CD4-positive, alpha-beta T cell treated with Interleukin-6 for 4 hours (primary cell): Measurements from ENCODE around the gene SORBS2.

Experiments used
- DNase-seq: peaks from one replicate; pipeline ENCODE4 v3.0.0-alpha.2; 2020; ENCODE audit warnings: mixed read lengths

The SORBS2 gene

DNA sequence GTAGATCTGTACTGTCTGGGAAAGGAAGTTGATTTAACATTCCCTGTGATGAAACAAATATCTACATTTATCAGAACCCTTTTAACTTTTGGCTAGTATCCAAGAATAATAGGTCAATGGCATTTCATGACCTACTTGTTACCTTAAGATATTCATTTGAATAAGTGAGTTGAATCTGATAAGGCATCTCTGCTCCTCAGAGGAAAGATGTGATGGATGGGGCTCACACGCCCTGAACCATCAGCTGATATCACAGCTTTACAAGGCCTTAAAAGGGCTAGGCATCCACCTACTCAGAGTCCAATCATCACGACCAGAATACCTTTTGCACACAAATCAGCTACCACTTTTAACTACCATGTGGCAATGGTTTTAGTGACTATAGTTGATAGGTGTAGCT lies 186.5 kb downstream of the SORBS2 start:
- DNase-seq, result no peak

GRCh38 chr4:185624259-185624589 lies 187.8 kb downstream of the SORBS2 start:
- DNase-seq, result no peak

DNA sequence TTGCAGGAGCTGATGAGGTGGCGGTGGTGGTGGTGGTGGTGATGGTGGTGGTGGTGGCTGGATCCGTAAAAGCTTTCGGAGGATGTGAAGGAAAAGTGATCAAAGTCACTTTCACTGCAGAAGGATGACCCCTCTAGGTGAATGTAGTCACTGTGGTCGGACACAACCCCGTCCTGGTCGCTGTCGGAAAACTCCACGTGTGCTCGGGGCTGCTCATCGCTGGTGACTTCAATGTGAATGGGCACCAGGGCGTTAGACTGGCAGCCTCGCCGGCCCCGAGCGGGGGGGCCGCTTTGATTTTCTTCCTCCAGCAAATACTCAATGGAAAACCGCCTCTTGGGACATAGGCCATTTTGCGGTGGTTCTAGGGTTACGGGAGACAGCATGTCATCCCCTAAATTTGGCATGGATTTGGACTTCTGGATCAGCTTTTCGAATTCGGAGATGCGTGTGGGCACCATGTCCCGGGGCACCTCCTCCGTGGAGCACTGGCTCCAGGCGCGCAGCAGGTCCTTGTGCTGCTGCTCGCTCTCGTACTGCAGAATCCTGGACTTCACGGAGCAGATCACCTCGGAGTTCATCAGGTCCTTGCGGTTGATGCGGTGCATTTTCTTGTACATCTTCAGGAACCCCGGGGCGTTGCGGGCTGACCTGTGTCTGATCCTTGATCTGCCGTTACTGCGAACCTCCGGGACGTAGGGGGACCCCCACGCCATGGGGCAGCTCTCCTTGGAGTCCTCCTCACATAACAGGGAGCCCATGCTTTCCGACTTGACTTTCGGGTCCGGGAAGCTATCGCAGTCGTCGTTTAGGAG lies 188.3 kb downstream of the SORBS2 start:
- no peak for DNase-seq

- no peak for DNase-seq
Observed at GRCh38 chr4:185608185-185608584, 203.8 kb downstream of the SORBS2 start.

DNA sequence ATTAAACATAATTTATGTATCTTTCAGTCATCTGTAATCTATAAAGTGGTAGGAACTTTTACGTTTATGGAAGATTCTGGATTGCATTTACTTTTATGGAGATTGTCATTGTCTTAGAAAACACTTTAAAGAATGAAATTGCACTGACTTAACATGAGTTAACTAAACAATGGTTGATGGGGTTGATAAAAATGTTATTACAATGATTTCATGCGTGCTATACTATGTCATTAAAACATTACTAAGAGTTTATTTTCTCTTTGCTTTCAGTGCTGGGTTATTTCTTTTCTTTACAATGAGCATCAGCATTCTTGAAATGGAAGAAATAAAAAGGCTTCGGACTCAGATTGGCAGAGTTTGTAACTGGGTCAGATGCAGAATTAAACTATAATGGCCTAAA lies 209.6 kb downstream of the SORBS2 start:
- no peak for DNase-seq

- DNase-seq, result no peak
Observed at GRCh38 chr4:185600801-185601434, 211.1 kb downstream of the SORBS2 start.

DNA sequence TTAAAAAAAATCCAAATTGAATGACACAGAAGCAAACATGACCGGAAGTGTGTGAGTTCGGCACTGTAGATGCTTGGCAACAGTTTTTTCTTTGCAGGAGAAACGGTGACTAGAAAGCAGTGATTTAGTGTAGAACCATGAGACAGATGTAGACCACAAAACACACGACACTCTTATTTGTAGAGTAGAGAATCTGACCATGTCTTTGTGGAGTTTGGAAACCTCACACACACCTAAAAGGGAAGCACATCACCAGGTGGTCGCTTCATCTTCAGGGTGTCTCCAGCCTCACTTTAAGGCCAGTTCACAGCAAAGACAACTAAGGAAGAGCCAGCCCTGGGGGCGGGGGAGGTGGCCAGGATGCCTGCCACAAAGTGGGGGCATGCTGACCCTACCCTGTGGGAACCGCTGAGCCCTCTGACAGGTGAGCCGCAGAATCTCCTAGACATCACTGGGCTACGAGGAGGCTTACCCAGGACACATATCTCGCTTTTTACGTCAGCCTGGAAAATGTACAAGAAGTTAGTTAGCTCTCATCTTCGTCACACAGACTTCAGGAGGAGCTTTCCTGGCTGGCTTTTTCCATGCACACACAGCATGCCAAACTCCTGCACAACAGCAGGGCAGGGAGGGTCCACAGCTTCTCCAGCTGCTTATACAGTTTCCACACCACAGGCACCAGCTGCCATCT lies 212.3 kb downstream of the SORBS2 start:
- no peak for DNase-seq

DNA sequence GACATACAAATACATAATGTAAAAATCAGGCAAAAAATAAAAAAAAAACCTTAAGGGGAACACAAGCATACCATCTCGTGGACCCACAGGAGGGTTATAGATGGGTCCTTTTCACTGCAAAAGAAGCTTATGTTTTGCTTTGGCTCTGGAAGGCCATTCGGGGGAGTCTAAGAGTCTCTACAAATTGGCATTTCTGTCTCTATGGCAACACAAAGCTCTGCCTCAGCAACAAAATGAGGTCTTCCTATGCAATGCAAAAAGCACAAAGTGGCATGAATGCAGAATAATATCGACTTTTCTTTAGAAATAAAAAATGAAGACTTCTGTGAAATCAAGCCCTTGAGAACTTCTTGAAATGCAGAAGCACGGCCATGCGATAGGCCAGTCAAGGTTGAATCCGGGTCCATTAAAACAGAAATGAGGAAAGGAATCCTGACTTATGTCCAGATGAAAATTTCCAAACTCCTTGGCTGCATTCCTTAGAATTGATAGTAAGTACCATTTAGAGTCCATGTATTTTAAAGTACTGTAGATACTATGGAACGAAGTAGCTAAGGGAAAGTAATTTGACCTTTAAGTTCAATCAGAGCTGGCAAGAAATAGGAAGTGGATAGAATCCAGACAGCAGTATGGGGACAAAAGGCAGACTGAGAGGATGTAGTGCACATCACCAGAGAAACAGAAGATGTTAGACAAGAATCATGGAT lies 213.0 kb downstream of the SORBS2 start:
- no peak for DNase-seq

- peak; percentile 69 for DNase-seq
Observed at GRCh38 chr4:185597532-185598188, 214.3 kb downstream of the SORBS2 start.

- no peak for DNase-seq
Observed at GRCh38 chr4:185592845-185593488, 219.0 kb downstream of the SORBS2 start.

- DNase-seq, result no peak
Observed at GRCh38 chr4:185592438-185592837, 219.6 kb downstream of the SORBS2 start.

GRCh38 chr4:185591679-185592141 lies 220.3 kb downstream of the SORBS2 start:
- DNase-seq, result no peak

DNA sequence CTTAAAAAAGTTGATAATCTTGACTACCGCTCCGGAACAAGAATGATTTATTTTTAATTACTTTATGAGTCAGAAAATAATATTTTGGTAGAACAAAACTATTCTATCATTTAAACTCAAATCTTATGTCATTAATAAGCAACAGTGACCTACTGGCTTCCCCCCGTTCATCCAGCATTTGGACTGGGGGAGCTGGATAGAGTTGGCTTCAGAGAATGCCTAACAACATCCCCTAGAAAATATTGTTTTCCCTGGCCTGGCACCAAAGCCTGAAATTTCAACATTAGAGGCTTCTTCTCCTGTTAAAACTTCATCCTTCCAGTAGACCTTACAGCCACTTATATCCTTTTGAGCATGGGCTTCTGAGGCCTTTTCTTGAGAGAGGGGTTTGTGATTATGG lies 221.0 kb downstream of the SORBS2 start:
- no peak for DNase-seq

DNA sequence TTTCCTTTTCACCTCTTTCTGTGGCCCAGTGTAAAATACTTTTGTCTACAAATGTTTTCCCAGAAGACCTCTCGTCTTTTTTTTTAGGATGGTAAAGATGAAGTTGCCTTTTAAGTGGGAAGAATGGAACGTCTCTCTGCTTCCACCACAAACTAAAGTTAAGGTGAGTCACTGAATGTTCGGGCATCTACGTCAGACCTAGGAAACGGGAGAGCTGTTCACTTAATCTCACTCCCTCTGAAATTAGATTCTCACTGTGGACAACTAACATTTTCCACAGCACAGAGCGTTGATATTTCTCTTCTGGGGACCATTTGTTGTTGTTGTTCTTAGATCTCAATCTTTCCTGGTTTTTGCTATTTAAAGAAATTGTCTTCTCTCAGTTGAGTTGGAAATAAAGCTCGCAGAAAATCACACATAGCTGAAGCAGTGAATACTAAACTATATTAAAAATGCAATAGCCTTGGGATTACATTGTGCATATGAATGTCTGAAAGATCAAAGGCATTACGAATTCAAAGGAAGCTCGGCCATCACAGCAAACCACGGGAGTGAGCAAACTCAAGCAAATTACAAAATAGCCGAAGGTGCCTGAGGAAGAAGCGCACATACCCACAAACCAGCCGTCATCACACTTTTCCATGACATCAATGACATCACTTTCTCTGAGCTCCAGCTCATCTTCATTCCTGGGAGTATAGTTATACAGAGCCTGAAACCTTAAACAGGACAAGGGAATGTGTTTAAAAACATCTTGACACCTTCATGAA lies 222.7 kb downstream of the SORBS2 start:
- DNase-seq, result no peak

DNA sequence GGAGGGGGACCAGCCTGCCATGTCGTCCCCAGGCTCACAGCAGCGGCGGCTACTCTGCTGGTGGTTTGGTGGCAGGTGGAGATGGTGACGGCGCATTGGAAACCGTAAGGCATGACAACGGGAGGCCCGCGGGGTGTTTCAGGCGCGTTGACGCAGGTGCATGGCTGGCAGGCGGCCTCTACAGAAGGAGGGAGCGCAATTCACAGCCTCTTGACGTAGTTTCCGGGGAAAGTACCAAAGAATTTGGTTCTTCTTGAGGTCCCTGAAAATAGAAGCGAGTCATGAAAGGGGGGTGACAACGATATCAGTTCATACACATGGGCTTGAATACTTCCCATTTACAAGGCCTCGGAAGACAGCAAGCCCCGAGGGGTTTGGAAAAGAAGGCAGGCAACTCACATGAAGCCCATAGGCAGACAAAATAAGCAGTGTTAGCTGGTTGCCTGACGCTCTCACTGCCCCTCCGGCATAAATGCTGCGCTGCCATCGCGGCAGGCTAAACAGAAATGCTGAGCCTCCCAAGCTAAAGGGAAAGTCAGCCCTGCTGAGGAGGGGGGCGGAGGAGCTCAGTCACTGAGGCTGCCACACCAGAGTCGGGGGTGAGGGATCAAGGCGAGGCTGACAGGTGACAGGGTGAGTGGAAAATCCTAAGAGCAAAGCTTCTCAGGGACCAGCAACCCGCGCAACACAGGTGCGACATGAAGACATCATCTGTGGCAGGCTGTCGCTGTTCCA lies 224.4 kb downstream of the SORBS2 start:
- peak; percentile 36 for DNase-seq

- no peak for DNase-seq
Observed at GRCh38 chr4:185587030-185587426, 225.0 kb downstream of the SORBS2 start.

DNA sequence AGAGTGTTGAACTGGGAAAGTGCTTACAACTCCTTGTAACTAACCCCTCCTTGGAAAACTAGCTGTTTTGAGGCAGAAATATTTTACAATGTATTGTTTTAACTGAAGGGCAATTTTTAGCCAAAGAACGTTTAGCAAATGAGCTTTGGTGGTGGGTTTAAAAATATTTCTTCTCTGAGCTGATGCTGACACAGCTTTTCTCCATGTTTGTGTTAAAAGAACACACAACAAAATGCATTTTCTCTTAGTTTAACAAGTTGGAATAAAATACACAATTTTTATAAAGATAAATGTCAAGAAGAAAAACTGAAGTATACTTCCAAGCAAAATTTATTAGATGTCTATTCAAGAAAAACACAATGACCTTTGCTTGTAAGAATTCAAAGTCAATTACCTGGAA lies 226.8 kb downstream of the SORBS2 start:
- no peak for DNase-seq

DNA sequence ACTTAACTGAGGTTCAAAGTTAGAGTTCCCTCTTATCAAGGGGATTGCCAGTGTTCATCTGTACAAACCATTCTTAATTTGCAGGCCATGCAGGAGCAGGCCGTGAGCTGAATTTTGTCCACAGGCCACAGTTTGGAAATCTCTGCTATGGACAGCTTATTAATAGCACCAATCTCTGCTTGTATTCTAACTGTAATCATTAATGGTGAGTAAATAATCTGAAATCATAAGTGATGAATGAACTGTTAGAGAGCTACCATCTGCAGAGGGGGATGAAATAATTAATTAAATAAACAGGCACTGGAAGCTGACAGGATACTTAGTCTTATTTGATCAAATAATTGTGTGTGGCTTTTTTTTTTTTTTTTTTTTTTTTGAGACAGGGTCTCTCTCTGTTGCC lies 228.2 kb downstream of the SORBS2 start:
- DNase-seq, result no peak

DNA sequence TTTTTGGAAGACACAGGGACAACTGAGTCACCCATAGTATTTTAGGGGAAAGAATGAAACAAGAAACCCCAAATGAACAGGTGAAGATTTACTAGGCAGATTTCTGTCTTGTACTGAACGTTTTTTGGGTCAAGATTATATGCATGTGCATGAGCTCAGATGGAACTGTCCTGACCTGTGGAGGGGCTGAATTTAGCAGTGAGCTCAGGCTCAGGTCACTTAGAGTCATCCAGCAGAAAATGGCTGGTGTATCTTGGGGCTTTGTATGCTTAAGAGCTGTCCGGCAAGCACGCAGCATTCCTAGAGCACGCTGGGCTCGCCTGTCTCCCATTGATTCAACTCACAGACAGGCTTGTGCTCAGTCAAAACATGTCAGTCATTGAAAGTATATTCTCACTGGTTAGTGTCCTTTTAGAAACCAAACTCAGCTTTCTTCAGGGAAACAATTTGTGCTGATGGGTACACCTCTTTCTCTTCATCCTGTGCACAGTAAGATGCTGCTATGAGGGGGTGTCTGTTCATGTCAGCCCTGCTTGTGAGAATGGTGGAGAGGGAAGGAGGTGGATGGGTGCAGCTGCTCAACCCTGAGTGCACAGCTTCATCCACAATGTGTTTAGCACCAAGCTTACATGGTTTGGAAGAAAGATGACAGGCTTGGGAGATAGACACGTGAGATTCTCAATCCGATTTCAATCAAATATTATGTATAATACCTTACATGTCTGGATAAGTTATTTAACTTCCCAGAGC lies 229.2 kb downstream of the SORBS2 start:
- DNase-seq, result no peak

DNA sequence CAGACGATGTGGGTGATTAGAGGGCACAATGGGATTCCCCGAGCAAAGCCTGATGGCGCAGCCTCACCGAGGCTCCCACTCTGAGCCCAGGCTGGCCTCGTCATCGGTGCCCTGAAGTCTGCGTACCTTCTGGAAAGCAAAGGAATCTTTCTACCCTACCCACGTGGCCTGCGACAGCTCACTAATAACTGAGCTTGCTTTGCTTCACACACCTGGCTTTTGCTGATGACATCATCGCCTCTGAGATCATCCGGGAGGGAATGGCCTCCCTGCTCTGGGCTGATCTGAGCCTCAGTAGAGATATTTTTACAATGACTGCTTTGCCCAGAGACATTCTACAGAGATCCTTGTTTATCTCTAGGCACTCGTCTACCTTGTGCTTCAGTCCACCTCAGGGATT lies 231.3 kb downstream of the SORBS2 start:
- no peak for DNase-seq
